HG02610 (cell line): ENCODE data around the gene MED29.

ENCODE experiments used
- ATAC-seq: cut with Tn5 transposase; IDR thresholded peaks from one replicate; pipeline ENCODE4 v1.9.1; 2021; ENCODE audit warnings: mild to moderate bottlenecking, moderate library complexity; ENCODE audit not compliant: unreplicated experiment

The MED29 gene

GRCh38 chr19:39410017-39410830, 19.0 kb downstream of the MED29 start:
- ATAC-seq = no peak

GRCh38 chr19:39410831-39411080, 19.6 kb downstream of the MED29 start:
- no peak for ATAC-seq

- no peak for ATAC-seq
Measured at GRCh38 chr19:39411081-39411831, 20.1 kb downstream of the MED29 start.

GRCh38 chr19:39411832-39412099, 20.6 kb downstream of the MED29 start:
- ATAC-seq = peak; percentile 29

- peak; percentile 63 for ATAC-seq
Measured at GRCh38 chr19:39412100-39412866, 21.1 kb downstream of the MED29 start, which contains the start of gene PLEKHG2. Gene PLEKHG2 (plus strand): TSS chr19:39412669. CDS start chr19:39414087, 1,418 bp downstream.

GRCh38 chr19:39412867-39413271, 21.7 kb downstream of the MED29 start:
- ATAC-seq = no peak

GRCh38 chr19:39413272-39413910, 22.2 kb downstream of the MED29 start:
- ATAC-seq = no peak

GRCh38 chr19:39413911-39414608, 22.9 kb downstream of the MED29 start:
- ATAC-seq = no peak

GRCh38 chr19:39415111-39416046, 24.2 kb downstream of the MED29 start:
- ATAC-seq = no peak

- ATAC-seq = no peak
Measured at GRCh38 chr19:39416152-39417120, 25.3 kb downstream of the MED29 start.

- no peak for ATAC-seq
Measured at GRCh38 chr19:39417463-39418181, 26.4 kb downstream of the MED29 start.

GRCh38 chr19:39419003-39419402, 27.8 kb downstream of the MED29 start:
- no peak for ATAC-seq

GRCh38 chr19:39420769-39421168, 29.6 kb downstream of the MED29 start:
- ATAC-seq = no peak

GRCh38 chr19:39422020-39422419, 30.8 kb downstream of the MED29 start:
- no peak for ATAC-seq

GRCh38 chr19:39423258-39424086, 32.3 kb downstream of the MED29 start:
- no peak for ATAC-seq

- no peak for ATAC-seq
Measured at GRCh38 chr19:39424934-39425333, 33.8 kb downstream of the MED29 start.

GRCh38 chr19:39425744-39426143, 34.6 kb downstream of the MED29 start:
- no peak for ATAC-seq
